ENCODE results near the gene KRTAP9-3.
"Not testable (repeated sequence)": the region's sequence is repeated elsewhere in the genome, so short reads cannot be mapped to it uniquely, and the experiment has no call there.

Gene KRTAP9-3

GRCh38 chr17:41275648-41276190 is 43.5 kb downstream of the KRTAP9-3 start, which contains the start of gene KRTAP9-7:
Gene KRTAP9-7 (plus strand): TSS chr17:41275698. CDS start chr17:41275698, 0 bp downstream.
- H3K27ac ChIP-seq (ENCODE audit: low read depth, low read length); H3K79me2 ChIP-seq (ENCODE audit: control insufficient read depth, insufficient read depth, low read length, unreplicated experiment); H3K4me3 ChIP-seq (ENCODE audit: low read depth, low read length); H3K36me3 ChIP-seq (ENCODE audit: insufficient read depth, low read length); H2AFZ ChIP-seq (ENCODE audit: low read length, unreplicated experiment); H3K4me1 ChIP-seq (ENCODE audit: control insufficient read depth, insufficient read depth, low read length, unreplicated experiment): not testable (repeated sequence)
- H3K27me3 ChIP-seq (ENCODE audit: insufficient read depth, low read length), result peaks cover 11% of the 10 kb centered on the region; the same call in 1 of the 2 replicates

GRCh38 chr17:41278176-41278955 is 46.1 kb downstream of the KRTAP9-3 start:
- Histone ChIP-seq H3K79me2 (ENCODE audit: control insufficient read depth, insufficient read depth, low read length, unreplicated experiment) (no peaks in the 10 kb centered on the region), H3K4me3 (ENCODE audit: low read depth, low read length) (no peak overlapping the region), H3K36me3 (ENCODE audit: insufficient read depth, low read length) (no peaks in the 10 kb centered on the region), H2AFZ (ENCODE audit: low read length, unreplicated experiment) (no peak overlapping the region), H3K27me3 (ENCODE audit: insufficient read depth, low read length) (peaks cover 11% of the 10 kb centered on the region; the same call in 1 of the 2 replicates), H3K4me1 (ENCODE audit: control insufficient read depth, insufficient read depth, low read length, unreplicated experiment) (no peaks in the 10 kb centered on the region), H3K27ac (ENCODE audit: low read depth, low read length) (no peak overlapping the region)

Measured in ACC112 (cell line).